Bronchial epithelial cell (primary cell): ENCODE results near the gene ITGBL1. TPM values are rescaled to one million over a fixed set of nuclear protein-coding genes. Genes with fewer than 3 reads are reported as not detected.

Experiments
- DNase-seq: peaks from one replicate; pipeline ENCODE4 v3.0.0-alpha.2; 2010; ENCODE audit warnings: low read depth
- FAIRE-seq: peaks from 2 replicates; lab custom pipeline; 2011; peaks lifted over from hg19 to GRCh38; lab: Jason Lieb, UNC
- H3K27me3 ChIP-seq: 2 replicates; pipeline ENCODE4 v1.5.1; 2011; ENCODE audit warnings: low read length; ENCODE audit not compliant: control insufficient read depth, insufficient read depth
- H3K36me3 ChIP-seq: 2 replicates; pipeline ENCODE4 v1.5.1; 2011; ENCODE audit warnings: low read length; ENCODE audit not compliant: control insufficient read depth, insufficient read depth
- H3K4me3 ChIP-seq: 2 replicates; pipeline ENCODE4 v1.5.1; 2011; ENCODE audit warnings: mild to moderate bottlenecking, low read depth, low read length, control low read depth
- total RNA-seq: library from RNA; depleted of rRNA; stranded (reverse); fragments of >200 nt; gene quantifications from 2 replicates; pipeline ENCODE4 v1.2.1, GENCODE V29; 2014
- TF ChIP-seq, protein P1 (sequence below): IDR thresholded peaks from 2 replicates; pipeline ENCODE4 v1.5.1; 2011; ENCODE audit warnings: mild to moderate bottlenecking, moderate library complexity, low read length, control low read depth, inconsistent platforms; ENCODE audit not compliant: insufficient read depth, severe bottlenecking

ITGBL1 gene
- total RNA-seq, 1 donor from 2014 or later: 1.1 TPM

DNA sequence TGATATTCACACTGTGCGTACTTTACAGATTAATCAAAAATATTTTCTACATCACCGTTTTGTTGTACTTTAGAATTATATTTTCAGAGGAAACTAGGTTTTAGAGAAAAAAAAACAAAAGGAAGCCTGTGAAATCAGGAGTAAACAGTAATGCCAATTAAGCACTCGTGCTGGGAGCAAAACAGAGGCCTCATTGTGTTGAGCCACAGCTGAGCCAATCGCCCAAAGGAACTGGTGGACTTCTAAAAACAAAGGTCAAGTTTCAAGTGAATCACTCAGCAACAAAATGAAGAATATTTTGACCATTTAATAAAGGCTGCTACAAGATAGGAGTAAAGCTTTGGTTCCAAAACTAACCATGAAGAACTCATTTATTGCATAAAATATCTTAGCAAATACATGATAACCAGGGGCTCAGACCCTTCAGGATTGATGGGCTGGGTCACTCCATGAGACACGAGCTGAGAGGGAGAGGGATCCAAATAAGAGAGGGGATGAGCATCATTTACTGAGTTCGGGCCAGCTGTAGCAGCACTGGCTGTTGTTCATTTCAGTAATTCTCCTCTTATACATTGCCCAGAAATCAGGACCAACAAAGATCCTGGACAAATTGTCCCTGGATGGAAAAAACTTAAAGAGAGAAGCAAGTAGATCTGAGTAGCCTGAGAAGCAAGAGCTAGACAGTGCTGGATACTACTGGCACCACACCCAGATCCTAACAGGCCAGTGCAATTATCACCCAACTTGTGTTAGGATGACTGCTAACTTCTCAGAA lies 27.9 kb upstream of the ITGBL1 start:
- no peaks in the 10 kb centered on the region for H3K27me3 ChIP-seq
- TF ChIP-seq, protein P1, sequence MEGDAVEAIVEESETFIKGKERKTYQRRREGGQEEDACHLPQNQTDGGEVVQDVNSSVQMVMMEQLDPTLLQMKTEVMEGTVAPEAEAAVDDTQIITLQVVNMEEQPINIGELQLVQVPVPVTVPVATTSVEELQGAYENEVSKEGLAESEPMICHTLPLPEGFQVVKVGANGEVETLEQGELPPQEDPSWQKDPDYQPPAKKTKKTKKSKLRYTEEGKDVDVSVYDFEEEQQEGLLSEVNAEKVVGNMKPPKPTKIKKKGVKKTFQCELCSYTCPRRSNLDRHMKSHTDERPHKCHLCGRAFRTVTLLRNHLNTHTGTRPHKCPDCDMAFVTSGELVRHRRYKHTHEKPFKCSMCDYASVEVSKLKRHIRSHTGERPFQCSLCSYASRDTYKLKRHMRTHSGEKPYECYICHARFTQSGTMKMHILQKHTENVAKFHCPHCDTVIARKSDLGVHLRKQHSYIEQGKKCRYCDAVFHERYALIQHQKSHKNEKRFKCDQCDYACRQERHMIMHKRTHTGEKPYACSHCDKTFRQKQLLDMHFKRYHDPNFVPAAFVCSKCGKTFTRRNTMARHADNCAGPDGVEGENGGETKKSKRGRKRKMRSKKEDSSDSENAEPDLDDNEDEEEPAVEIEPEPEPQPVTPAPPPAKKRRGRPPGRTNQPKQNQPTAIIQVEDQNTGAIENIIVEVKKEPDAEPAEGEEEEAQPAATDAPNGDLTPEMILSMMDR: no peak
- no peak overlapping the region for H3K4me3 ChIP-seq
- DNase-seq (no peak), FAIRE-seq (no peak)
- H3K36me3 ChIP-seq: no peaks in the 10 kb centered on the region

DNA sequence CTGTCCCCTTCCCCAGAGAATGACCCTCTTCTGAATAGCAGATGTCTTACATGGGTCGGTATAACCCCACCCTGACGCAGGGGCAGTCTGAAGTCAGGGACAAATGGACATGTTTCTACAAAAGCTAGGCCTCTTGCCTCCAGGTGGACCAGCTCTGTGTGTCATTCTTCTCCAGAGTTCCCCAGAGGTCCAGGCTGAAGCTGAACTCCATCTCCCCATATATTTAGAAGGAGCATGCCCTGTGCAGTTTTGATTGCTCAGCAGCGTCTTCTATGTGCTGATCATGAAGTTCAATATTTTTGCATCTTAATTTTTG lies 27.4 kb upstream of the ITGBL1 start:
- TF ChIP-seq, protein P1: no peak
- Histone ChIP-seq H3K36me3 (no peaks in the 10 kb centered on the region), H3K4me3 (no peak overlapping the region), H3K27me3 (no peaks in the 10 kb centered on the region)
- FAIRE-seq (no peak), DNase-seq (no peak)

DNA sequence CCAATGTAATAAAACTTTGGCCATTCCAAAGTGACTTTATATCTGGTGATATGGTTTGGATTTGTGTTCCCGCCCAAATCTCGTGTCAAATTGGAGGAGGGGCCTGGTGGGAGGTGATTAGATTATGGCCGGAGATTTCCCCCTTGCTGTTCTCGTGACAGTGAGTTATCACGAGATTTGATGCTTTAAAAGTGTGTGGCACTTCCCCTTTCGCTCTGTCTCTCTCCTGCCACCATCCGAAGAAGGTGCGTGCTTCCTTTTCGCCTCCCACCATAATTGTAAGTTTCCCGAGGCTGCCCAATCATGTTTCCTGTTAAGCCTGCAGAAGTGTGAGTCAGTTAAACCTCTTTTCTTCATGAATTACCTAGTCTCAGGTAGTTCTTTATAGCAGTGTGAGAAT lies 26.9 kb upstream of the ITGBL1 start:
- TF ChIP-seq, protein P1: no peak
- Histone ChIP-seq H3K27me3 (no peaks in the 10 kb centered on the region), H3K36me3 (no peaks in the 10 kb centered on the region), H3K4me3 (no peak overlapping the region)
- FAIRE-seq (no peak), DNase-seq (no peak)

DNA sequence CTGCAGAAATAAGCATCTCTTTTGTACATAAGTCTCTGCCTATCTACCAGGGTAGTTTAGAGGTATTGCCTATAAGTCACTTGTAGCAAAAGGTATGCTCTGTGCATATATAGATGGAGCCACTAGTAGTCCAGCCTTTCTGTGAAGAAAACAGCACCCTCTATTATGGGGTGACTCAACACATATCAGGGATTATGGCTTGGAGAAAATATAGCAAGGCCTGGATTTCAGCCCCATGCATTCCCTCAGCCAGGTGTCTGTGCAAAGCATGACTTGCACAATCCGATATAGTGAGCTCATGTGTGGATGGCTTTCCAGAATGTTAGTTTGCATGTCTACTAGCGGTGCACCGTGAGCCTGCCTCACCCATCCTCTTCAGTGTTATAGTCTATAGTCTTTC lies 22.7 kb upstream of the ITGBL1 start:
- Histone ChIP-seq H3K4me3 (no peak overlapping the region), H3K27me3 (no peaks in the 10 kb centered on the region), H3K36me3 (no peaks in the 10 kb centered on the region)
- DNase-seq: peak; percentile 35
- TF ChIP-seq, protein P1: no peak
- FAIRE-seq: no peak

DNA sequence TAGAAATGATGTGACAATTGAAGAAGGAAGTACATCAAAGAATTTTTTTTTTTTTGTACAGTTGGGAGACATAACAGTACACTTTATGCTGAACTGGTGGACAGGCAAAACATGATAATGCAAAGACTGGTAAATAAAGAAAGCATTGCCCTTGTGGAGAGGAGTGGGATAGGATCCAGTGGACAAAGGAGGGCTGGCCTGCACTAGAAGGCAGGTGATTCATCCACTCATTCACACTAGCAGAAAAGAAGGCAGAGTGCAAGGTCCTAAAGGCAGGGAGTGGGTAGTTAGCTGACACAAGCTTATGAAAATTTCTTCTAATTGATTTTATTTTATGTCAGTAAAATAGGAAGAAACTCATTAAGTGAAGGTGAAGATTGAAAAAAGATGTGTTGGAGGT lies 18.6 kb upstream of the ITGBL1 start:
- Histone ChIP-seq H3K4me3 (no peak overlapping the region), H3K36me3 (no peaks in the 10 kb centered on the region), H3K27me3 (no peaks in the 10 kb centered on the region)
- TF ChIP-seq, protein P1: no peak
- peak; percentile 8 for DNase-seq
- no peak for FAIRE-seq

DNA sequence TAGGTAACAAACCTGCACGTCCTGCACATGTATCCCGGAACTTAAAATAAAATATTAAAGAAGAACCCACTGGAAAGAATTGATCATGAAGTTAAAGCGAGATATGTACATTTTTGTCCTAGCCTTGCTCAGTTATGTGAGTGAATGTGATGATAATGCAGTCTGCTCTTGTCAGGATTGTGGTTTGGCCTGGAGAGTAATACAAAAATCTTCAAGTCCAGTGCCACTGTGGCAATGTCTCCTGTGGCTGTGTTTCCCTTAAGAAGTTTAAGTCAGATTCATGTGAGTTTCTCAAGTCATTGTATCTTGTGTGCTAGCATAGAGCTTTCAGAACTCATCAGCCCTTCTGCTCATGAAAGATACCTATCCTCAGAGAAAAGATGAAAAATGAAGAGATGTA lies 18.0 kb upstream of the ITGBL1 start:
- H3K4me3 ChIP-seq: no peak overlapping the region
- H3K36me3 ChIP-seq: no peaks in the 10 kb centered on the region
- no peak for FAIRE-seq
- DNase-seq: no peak
- no peaks in the 10 kb centered on the region for H3K27me3 ChIP-seq
- TF ChIP-seq, protein P1: no peak
